GM21360 (cell line): Measurements from ENCODE around the gene TK2.
A peak's percentile ranks its signal among the peaks of the same experiment; 100 is the strongest.

Experiments used
- ATAC-seq: cut with Tn5 transposase; IDR thresholded peaks from one replicate; pipeline ENCODE4 v1.9.1; 2021; ENCODE audit warnings: mild to moderate bottlenecking, moderate library complexity; ENCODE audit not compliant: unreplicated experiment

Gene TK2

DNA sequence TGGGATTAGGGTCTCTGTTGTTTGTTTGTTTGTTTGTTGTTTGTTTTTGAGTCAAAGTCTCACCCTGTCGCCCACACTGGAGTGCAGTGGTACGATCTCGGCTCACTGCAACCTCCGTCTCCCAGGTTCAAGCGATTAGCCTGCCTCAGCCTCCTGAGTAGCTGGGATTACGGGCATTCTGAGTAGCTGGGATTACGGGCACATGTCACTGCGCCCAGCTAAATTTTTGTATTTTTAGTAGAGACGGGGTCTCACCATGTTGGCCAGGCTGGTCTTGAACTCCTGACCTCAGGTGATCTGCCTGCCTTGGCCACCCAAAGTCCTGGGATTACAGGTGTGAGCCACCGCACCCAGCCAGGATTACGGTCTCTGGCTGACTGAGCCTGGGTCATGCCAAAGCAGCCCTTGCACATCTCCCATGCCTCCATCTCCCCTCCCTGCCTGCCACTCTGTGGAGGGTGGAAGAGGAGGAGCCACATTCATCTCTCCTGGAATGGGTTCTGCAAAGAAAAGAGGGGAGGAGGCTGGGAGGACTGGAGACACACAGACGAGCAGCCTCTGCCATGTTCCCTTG, 63.6 kb downstream of the TK2 start:
- ATAC-seq, result no peak

- ATAC-seq, result no peak
Measured at GRCh38 chr16:66485376-66485775, 64.5 kb downstream of the TK2 start.

DNA sequence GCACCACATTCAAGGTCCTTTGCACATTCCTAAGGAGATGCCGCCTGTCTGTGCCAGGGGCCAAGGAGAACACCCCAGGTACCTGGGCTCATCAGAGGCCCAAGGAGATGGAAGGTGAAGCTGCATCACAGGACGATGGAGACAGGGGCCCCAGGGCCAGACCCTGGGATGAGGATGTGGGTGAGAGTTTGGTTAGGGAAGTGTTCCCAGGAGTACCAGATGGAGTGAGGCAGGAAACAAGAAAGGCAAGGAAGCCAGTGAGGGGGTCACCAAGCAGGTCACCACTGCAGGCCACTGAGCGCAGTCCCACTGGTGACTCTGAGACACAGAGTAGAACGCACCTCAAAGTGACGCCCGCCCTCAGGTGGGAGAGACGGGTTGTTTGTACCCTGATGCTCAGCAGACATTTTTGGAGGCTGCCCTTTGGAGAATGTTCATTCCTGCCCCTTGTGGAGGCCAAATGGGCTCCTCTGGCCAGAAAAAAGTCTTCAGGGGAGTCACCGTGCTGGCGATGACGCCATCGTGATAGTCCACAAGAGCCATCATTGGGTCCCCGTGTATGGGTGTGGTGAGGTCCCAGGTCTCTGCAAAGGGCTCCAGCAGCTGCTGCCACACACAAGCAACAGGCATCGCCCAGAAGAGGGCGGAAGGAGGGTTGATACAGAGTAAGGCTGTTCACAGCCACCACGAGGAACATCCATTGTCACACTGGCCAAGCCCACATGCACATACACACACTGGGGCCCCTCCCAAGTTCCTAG, 65.3 kb downstream of the TK2 start:
- no peak for ATAC-seq

DNA sequence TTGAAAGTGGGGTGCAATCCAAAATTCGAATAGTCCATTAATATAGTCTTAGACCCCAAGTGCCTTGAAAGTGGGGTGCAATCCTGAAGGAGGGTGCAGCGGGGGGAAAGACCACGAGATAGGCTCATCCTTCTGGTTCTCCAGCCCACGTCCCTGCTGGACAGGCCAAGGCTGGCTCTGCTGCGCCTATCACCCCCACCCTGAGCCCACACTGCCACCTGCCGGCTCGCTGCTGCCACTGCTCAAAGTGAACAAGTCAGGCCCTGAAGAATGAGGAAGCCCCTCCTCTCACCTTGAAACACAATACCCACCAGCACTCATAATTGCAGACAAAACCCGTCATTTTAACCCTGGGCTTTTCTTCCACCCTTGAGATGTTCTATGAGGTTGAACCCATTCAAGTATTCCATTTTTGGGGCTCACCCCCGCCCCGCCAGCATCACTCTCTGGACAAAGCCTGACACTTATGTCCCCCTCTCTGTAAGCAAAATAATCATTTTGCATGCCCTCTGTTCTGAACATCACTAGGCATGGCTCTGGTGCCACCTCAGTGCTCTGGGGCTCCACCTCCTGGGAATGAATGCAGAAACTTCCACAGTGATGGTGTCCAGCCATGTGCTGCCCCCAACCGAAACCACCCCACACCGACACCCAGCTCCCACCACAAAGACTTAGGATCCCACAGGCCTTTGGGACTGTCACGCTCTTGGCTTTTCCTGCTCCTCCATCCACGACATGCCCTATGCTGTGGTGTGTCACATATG, 66.1 kb downstream of the TK2 start:
- ATAC-seq, result peak; percentile 60

DNA sequence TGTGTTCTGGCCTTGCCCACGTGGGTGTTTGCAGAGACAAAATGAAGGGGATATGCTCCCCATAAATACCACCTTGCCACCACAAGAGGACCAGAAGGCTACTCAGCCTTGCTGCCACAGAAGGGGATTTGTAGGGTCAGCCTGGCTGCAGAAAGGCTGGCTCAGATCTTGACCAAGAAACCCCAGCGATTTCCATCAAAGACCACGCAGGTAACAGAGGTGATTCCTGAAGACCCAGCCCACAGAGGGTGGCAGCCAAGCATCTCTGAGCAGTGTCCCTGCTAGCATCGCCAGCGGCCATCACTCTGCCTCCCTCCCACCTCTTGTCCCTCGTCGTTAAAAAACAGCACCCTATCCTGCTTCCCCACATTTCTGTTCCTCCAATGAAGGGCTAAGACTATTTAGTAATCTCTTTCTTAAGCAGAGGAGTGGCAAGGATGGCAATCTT, 68.0 kb downstream of the TK2 start:
- ATAC-seq, result no peak

- ATAC-seq, result no peak
Measured at GRCh38 chr16:66481081-66481942, 68.6 kb downstream of the TK2 start.

- ATAC-seq, result no peak
Measured at GRCh38 chr16:66480265-66481080, 69.4 kb downstream of the TK2 start.

DNA sequence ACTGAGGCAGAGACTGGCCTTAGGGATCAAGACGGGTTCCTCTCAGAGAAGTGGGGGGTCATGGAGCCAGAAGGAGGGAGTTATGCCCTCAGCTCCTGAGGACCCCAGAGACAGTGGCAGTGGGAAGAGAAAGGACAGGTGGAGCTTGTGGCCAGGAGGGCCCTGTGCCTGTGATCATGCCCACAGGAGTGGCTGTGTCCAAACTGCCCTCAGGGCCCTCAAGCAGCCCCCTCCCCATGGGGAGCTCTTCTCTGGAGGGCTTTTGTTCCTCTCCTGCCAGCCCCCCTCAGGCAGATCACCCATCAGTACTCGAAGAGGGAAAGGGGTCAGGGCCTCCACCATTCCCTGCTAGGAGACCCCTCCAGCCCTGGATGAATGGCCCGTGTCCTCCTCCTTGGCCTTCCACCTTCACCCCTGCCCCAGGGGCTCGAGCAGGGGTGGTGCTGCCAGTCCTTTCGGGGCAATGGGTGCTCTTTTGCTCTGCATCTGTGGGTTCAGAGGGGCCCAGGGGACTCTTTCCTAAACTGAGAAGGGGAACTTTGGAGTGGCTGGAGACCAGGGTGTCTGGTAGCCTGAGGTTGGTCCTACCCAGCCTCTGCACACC, 70.2 kb downstream of the TK2 start:
- no peak for ATAC-seq

- peak; percentile 64 for ATAC-seq
Measured at GRCh38 chr16:66478733-66479511, 71.0 kb downstream of the TK2 start.

- no peak for ATAC-seq
Measured at GRCh38 chr16:66477028-66477515, 72.8 kb downstream of the TK2 start.

DNA sequence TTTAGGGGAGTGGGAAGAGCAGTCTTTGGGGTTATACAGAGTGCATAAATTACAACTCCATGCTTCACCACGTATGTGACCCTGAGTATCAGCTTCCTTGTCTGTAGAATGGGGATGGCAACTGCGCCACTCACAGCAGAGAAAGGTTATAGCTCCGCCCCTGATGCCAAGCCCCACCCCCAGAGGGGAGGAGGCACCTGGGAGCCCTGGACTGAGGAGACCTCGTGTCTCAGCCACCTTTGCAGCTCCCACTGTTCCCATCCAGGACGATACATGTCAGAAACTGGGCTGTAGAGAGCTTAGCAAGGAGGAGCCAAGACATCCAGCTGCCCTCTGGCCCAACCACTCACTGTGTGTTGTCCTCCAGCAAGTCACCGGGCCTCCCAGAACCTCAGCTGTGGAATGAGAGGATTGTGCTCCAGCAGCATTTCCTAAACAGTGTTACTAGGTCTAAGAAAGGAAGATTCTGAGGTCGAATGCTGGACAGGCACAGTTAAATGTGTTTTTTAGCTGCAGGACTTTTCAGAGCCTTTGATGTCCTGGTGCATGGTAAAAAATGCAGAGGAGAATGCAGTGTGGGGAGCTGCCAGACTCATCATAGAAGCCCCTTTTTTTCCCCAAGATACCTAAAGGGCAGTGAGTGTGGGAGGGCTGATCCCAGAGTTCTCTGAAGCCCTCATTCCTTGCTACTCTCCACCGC, 73.4 kb downstream of the TK2 start:
- ATAC-seq, result no peak

GRCh38 chr16:66475232-66475631, 74.7 kb downstream of the TK2 start:
- no peak for ATAC-seq

DNA sequence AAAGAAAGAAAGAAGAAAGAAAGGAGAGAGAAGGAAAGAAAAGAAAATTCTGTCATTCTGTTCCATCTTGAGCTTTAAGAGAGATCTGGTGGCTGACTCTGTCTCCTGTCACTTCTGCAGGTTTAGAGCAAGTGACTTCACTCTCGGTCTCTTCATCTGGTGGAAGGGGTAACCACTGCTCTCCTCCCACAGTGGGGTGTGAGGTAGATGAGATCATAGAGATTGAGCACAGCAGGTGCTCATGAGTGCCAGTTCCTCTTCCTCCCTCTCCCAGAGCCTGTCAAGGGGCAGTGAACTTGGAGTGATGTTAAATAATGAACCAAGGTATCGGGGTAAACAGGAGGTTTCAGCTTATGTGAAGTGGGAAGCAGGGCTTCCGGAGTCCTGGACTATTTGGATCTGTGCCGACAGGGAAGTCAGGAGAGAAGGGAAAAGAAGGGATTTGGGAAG, 75.1 kb downstream of the TK2 start:
- peak; percentile 77 for ATAC-seq

- no peak for ATAC-seq
Measured at GRCh38 chr16:66473654-66474519, 76.0 kb downstream of the TK2 start.

DNA sequence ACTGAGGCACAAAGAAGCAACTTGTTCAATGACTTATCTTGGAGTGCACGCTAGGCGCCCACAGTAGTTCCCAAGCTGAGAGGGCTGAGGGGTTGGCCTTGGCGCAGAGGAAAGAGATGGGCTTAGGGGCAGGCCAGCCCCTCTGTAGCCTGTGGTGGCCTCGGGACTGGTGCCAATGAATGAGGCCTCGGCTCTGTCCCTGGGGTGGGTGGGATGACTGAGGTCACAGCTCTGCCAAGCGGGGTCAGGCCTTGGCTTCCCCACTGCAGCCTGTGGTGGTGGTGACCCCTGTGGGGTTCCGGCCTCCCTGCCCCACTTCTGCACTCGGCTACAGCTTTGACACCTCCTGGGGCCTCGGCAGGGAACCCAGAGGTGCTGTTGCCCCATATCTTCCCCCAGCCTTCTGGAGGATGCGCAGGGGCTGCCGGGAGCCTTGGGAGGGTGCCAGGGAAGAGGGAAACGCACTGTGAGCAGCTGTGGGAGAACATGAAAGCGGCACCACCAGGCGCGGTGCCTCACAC, 76.8 kb downstream of the TK2 start:
- ATAC-seq, result no peak

DNA sequence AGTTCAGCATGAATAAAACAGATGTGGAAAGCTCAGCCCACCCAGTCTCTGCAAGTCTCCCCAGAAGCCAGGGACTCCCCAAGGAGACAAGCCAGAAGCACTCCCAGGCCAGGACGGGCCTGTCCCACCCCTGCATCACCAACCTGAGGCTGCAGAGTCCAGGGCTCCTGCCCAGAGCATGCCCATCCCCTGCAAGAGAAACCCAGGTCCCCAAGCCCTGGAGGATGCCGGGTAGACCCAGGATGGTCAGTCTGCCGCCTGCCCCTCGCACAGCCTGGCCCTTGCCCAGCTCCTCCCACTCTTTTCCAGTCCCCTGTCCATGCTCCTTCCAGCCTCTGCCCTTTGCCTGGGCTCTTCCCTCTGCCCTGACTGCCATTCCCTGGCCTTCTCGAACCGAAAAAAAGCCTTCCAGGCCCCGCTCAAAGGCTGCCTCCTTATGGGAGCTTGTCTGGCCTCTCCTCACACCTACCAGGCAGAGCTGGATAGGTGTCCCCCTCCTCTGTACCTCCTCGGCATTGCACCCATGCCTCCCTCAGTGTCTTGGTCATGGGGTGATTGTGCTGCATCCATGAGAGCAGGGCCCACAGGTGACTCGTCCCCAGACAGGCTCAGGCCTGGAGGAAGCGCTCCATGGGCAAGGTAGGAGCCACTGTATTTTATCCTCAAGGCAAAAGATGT, 78.1 kb downstream of the TK2 start:
- ATAC-seq, result no peak
